Measurements from ENCODE around the gene TBC1D8.

DNA sequence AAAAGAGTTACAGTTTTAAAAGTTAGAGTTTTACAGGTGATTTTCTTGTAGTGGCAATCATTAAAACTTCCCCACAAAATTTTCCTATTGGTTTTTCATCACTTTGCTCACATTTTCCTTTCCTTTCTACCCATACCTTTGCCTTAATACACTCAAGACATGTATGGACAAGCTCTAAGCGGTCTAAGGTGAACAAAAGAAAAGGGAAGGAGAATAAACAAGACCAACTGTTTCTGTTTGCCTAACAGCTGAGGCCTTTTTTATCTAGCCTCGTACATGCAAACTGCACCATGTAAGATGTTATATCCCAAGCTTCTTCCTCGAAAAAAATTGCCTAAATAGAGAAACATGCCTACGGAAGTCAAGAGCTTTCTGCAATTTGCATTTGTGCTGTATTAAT, 33.9 kb upstream of the TBC1D8 start:
- TF ChIP-seq, protein P1, sequence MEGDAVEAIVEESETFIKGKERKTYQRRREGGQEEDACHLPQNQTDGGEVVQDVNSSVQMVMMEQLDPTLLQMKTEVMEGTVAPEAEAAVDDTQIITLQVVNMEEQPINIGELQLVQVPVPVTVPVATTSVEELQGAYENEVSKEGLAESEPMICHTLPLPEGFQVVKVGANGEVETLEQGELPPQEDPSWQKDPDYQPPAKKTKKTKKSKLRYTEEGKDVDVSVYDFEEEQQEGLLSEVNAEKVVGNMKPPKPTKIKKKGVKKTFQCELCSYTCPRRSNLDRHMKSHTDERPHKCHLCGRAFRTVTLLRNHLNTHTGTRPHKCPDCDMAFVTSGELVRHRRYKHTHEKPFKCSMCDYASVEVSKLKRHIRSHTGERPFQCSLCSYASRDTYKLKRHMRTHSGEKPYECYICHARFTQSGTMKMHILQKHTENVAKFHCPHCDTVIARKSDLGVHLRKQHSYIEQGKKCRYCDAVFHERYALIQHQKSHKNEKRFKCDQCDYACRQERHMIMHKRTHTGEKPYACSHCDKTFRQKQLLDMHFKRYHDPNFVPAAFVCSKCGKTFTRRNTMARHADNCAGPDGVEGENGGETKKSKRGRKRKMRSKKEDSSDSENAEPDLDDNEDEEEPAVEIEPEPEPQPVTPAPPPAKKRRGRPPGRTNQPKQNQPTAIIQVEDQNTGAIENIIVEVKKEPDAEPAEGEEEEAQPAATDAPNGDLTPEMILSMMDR (IDR thresholded peaks at IDR 0.05; ENCODE audit: low read depth, low read length, poor library complexity, severe bottlenecking): no peak
- no peak for TF ChIP-seq EZH2phosphoT487 (IDR thresholded peaks at IDR 0.05; ENCODE audit: borderline replicate concordance, low read length)

Data from DOHH2 (cell line).